Sigmoid colon (tissue), 3 donors: Measurements from ENCODE around the gene PTPN6.

Experiments
- CTCF ChIP-seq, 4 experiments: fragments of 450-650 bp in 3 of 4; fragments of 200-600 bp in 1 of 4; IDR thresholded peaks; one replicate each; pipeline ENCODE4 v1.5.1; 2016 to 2019; ENCODE audit warnings: antibody characterized with exemption in 4 of 4, mild to moderate bottlenecking in 3 of 4, moderate library complexity in 2 of 4
- POLR2A ChIP-seq, 2 donors: fragments of 450-650 bp; IDR thresholded peaks; one replicate each; pipeline ENCODE4 v1.6.1; 2016; ENCODE audit warnings: antibody characterized with exemption in 2 of 2, mild to moderate bottlenecking in 2 of 2, moderate library complexity in 2 of 2

GRCh38 chr12:6982532-6982931 lies 31.4 kb downstream of the PTPN6 start:
- TF ChIP-seq CTCF (IDR thresholded peaks at IDR 0.05) (no peak), POLR2A (IDR thresholded peaks at IDR 0.05) (no peak)
